Hepatocyte (in vitro differentiated cells): ENCODE results near the gene SHC1. TPM values are rescaled to one million over a fixed set of nuclear protein-coding genes. Genes with fewer than 3 reads are reported as not detected.

ENCODE experiments used
- DNase-seq: peaks from one replicate; pipeline ENCODE4 v3.0.0-alpha.2; 2016; ENCODE audit warnings: low spot score
- H2AFZ ChIP-seq: fragments of 200-600 bp; sonication (generic); 2 replicates; pipeline ENCODE4 v1.6.0; 2016; ENCODE audit warnings: antibody characterized with exemption, mild to moderate bottlenecking
- H3K27ac ChIP-seq: fragments of 200-600 bp; sonication (generic); 2 replicates; pipeline ENCODE4 v1.5.1; 2016; ENCODE audit warnings: mild to moderate bottlenecking
- H3K27me3 ChIP-seq: fragments of 200-600 bp; sonication (generic); 2 replicates; pipeline ENCODE4 v1.6.1; 2016
- H3K36me3 ChIP-seq: fragments of 200-600 bp; sonication (generic); replicated peaks from 2 replicates; pipeline ENCODE4 v1.5.1; 2016; ENCODE audit warnings: low read depth; ENCODE audit not compliant: insufficient read depth
- H3K4me1 ChIP-seq: fragments of 200-600 bp; sonication (generic); 2 replicates; pipeline ENCODE4 v1.5.1; 2016; ENCODE audit warnings: mild to moderate bottlenecking, moderate library complexity; ENCODE audit not compliant: insufficient read depth
- H3K4me2 ChIP-seq: fragments of 200-600 bp; sonication (generic); 2 replicates; pipeline ENCODE4 v1.6.0; 2016
- H3K4me3 ChIP-seq: fragments of 200-600 bp; sonication (generic); 2 replicates; pipeline ENCODE4 v1.5.1; 2016; ENCODE audit warnings: mild to moderate bottlenecking
- H3K79me2 ChIP-seq: fragments of 200-600 bp; sonication (generic); 2 replicates; pipeline ENCODE4 v1.6.0; 2017; ENCODE audit warnings: mild to moderate bottlenecking
- H3K9me2 ChIP-seq: fragments of 200-600 bp; sonication (generic); replicated peaks from 2 replicates; pipeline ENCODE4 v1.6.0; 2017; ENCODE audit warnings: mild to moderate bottlenecking; ENCODE audit not compliant: insufficient read depth
- H3K9me3 ChIP-seq: fragments of 200-600 bp; sonication (generic); 2 replicates; pipeline ENCODE4 v1.5.1; 2016; ENCODE audit warnings: low read depth, mild to moderate bottlenecking
- H4K20me1 ChIP-seq: fragments of 200-600 bp; sonication (generic); 2 replicates; pipeline ENCODE4 v1.6.0; 2016; ENCODE audit warnings: mild to moderate bottlenecking; ENCODE audit not compliant: insufficient read depth, poor library complexity, severe bottlenecking
- CTCF ChIP-seq: fragments of 200-600 bp; sonication (generic); IDR thresholded peaks from 2 replicates; pipeline ENCODE4 v1.5.1; 2016; ENCODE audit warnings: antibody characterized with exemption, mild to moderate bottlenecking; ENCODE audit not compliant: poor library complexity
- EZH2 ChIP-seq: fragments of 200-600 bp; sonication (generic); IDR thresholded peaks from 2 replicates; pipeline ENCODE4 v1.6.1; 2016; ENCODE audit warnings: antibody characterized with exemption, mild to moderate bottlenecking, borderline replicate concordance
- EZH2phosphoT487 ChIP-seq: fragments of 200-600 bp; sonication (generic); IDR thresholded peaks from one replicate; pipeline ENCODE4 v1.6.1; 2018; ENCODE audit warnings: antibody characterized with exemption, mild to moderate bottlenecking, low read depth, moderate library complexity; ENCODE audit not compliant: unreplicated experiment, severe bottlenecking
- WGBS: methylation state at CpG from one replicate; pipeline ENCODE4 v1.1.6; 2016; ENCODE audit warnings: low lambda C conversion rate; ENCODE audit errors: missing lambda C conversion rate; 5-methylcytosine and 5-hydroxymethylcytosine counted together
- polyA plus RNA-seq: library from polyadenylated mRNA; unstranded; fragments of >200 nt; fragmentation: Nextera tagmentation; extraction: Ambion mirVana; gene quantifications from 2 replicates; pipeline ENCODE4 v1.2.1, GENCODE V29; 2016
- total RNA-seq: library from RNA; depleted of rRNA; stranded (reverse); fragments of >200 nt; gene quantifications from 2 replicates; pipeline ENCODE4 v1.2.3, GENCODE V29; 2014

The SHC1 gene
- 81.8 and 95.6 TPM in 2 replicates for total RNA-seq
- polyA plus RNA-seq: 107 and 120 TPM in 2 replicates

GRCh38 chr1:154970631-154971340 is at the start of gene SHC1:
SHC1 (minus strand) TSS chr1:154970747; CDS start chr1:154970526, 221 bp downstream.
- H3K4me1 ChIP-seq: peaks cover 21% of the 10 kb centered on the region
- peak; percentile 95 for DNase-seq
- no peak within 1 kb of the TSS for H2AFZ ChIP-seq
- no peaks in the 10 kb centered on the region for H4K20me1 ChIP-seq
- no peaks in the 10 kb centered on the region for H3K36me3 ChIP-seq
- peak within 1 kb of the TSS; percentile 75 for H3K4me2 ChIP-seq
- peaks cover 58% of the 10 kb centered on the region for H3K79me2 ChIP-seq
- H3K27me3 ChIP-seq: no peaks in the 10 kb centered on the region
- no peaks in the 10 kb centered on the region for H3K9me2 ChIP-seq
- peak within 1 kb of the TSS; percentile 96 for H3K27ac ChIP-seq
- TF ChIP-seq CTCF: no peak
- TF ChIP-seq EZH2phosphoT487: no peak
- no peak for TF ChIP-seq EZH2
- H3K9me3 ChIP-seq: no peaks in the 10 kb centered on the region
- 21% methylated on average over 9 of the region's 15 CpGs for WGBS
- H3K4me3 ChIP-seq: peak within 1 kb of the TSS; percentile 7

- Histone ChIP-seq H3K36me3 (no peaks in the 10 kb centered on the region), H3K9me2 (no peaks in the 10 kb centered on the region), H3K4me2 (no peak overlapping the region), H3K9me3 (no peaks in the 10 kb centered on the region), H3K27me3 (no peaks in the 10 kb centered on the region), H3K4me1 (peaks cover 14% of the 10 kb centered on the region), H4K20me1 (no peaks in the 10 kb centered on the region), H3K27ac (no peak overlapping the region), H3K4me3 (no peak overlapping the region), H3K79me2 (no peaks in the 10 kb centered on the region), H2AFZ (no peak overlapping the region)
- TF ChIP-seq EZH2phosphoT487 (no peak), EZH2 (no peak), CTCF (no peak)
- no peak for DNase-seq
- 83% methylated on average over 11 of the region's 11 CpGs for WGBS
These were observed 49.1 kb upstream of the SHC1 start for GRCh38 chr1:155019377-155020245.

- Histone ChIP-seq H2AFZ (no peak overlapping the region), H3K4me2 (no peak overlapping the region), H3K27me3 (no peaks in the 10 kb centered on the region), H3K36me3 (no peaks in the 10 kb centered on the region), H3K9me3 (no peaks in the 10 kb centered on the region), H3K79me2 (no peaks in the 10 kb centered on the region), H3K9me2 (no peaks in the 10 kb centered on the region), H4K20me1 (no peaks in the 10 kb centered on the region), H3K4me3 (no peak overlapping the region), H3K27ac (no peak overlapping the region), H3K4me1 (peaks cover 14% of the 10 kb centered on the region)
- 90% methylated on average over 8 of the region's 8 CpGs for WGBS
- no peak for DNase-seq
- TF ChIP-seq CTCF (no peak), EZH2phosphoT487 (no peak), EZH2 (no peak)
These were observed 48.2 kb upstream of the SHC1 start for GRCh38 chr1:155018617-155019348.
